Measurements from ENCODE around the gene PRR20G. TPM values are rescaled to one million over a fixed set of nuclear protein-coding genes. Genes with fewer than 3 reads are reported as not detected.

Gene PRR20G
- total and polyA plus RNA-seq, 9 of the 15 experiments (the other 6 are each of a cell fraction or from before 2014, with no cell fraction given): not detected

DNA sequence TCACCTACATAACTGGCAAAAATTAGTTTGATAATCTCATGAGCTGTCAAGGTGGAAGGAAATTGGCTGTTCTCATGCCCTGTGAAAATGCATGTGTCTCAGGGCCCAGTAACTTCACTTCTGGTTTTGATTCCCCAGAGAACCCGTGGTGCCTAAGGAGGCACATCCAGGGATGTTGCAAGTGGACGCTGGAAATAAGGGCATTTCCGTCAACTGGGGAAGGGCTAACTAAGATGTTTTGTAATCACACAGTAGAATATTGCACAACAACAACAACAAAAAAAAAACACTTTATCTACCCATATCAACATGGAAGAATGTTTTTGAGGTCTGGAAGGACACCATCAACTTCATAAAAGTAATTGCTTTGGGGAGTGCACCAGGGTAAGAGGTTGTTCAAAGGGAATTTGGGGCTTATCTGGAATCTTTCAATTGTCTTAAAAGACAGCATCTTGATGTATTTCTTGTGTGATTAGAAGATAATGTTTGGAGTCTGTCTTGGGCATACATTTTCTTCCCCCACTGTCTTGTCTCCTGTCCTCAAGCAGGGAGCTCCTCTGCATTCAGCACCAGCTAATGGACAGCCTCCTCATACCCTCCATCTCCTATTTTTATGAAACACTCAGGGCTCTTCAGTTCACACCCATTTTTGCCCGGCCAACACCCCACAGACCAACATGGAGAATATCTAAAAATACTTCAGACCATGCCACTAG lies 37.2 kb upstream of the PRR20G start (continued):
- TF ChIP-seq, protein P1, sequence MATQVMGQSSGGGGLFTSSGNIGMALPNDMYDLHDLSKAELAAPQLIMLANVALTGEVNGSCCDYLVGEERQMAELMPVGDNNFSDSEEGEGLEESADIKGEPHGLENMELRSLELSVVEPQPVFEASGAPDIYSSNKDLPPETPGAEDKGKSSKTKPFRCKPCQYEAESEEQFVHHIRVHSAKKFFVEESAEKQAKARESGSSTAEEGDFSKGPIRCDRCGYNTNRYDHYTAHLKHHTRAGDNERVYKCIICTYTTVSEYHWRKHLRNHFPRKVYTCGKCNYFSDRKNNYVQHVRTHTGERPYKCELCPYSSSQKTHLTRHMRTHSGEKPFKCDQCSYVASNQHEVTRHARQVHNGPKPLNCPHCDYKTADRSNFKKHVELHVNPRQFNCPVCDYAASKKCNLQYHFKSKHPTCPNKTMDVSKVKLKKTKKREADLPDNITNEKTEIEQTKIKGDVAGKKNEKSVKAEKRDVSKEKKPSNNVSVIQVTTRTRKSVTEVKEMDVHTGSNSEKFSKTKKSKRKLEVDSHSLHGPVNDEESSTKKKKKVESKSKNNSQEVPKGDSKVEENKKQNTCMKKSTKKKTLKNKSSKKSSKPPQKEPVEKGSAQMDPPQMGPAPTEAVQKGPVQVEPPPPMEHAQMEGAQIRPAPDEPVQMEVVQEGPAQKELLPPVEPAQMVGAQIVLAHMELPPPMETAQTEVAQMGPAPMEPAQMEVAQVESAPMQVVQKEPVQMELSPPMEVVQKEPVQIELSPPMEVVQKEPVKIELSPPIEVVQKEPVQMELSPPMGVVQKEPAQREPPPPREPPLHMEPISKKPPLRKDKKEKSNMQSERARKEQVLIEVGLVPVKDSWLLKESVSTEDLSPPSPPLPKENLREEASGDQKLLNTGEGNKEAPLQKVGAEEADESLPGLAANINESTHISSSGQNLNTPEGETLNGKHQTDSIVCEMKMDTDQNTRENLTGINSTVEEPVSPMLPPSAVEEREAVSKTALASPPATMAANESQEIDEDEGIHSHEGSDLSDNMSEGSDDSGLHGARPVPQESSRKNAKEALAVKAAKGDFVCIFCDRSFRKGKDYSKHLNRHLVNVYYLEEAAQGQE (IDR thresholded peaks at IDR 0.05; ENCODE audit: borderline replicate concordance): peak; percentile 53
- TF ChIP-seq, protein P1 (CRISPR knock-in tag; IDR thresholded peaks at IDR 0.05; ENCODE audit: low read depth): no peak
